T-helper 17 cell (primary cell): ENCODE results near the gene NUDT4. TPM values are rescaled to one million over a fixed set of nuclear protein-coding genes. Genes with fewer than 3 reads are reported as not detected.
A peak's percentile ranks its signal among the peaks of the same experiment; 100 is the strongest.
"Not testable (repeated sequence)": the region's sequence is repeated elsewhere in the genome, so short reads cannot be mapped to it uniquely, and the experiment has no call there.

Experiments
- ATAC-seq: fragments of 150-1000 bp; cut with Tn5 transposase; 2 replicates; pipeline ENCODE4 v1.10.0; 2021; ENCODE audit warnings: mild to moderate bottlenecking, moderate library complexity
- DNase-seq, 3 donors: peaks; one replicate each; pipeline versions ENCODE4 v3.0.0 to v3.0.0-alpha.2; 2020 to 2021
- H3K9me3 ChIP-seq: one replicate; pipeline ENCODE4 v1.7.0; 2013; ENCODE audit warnings: low read length, mild to moderate bottlenecking; ENCODE audit not compliant: control insufficient read depth, poor library complexity, severe bottlenecking
- H3K27ac Mint-ChIP-seq: one replicate; pipeline ENCODE4 v1.8.0; 2022; ENCODE audit warnings: mild to moderate bottlenecking, moderate library complexity, mixed read lengths
- H3K27me3 Mint-ChIP-seq: one replicate; pipeline ENCODE4 v1.8.0; 2022; ENCODE audit warnings: mixed read lengths
- H3K36me3 Mint-ChIP-seq: one replicate; pipeline ENCODE4 v1.8.0; 2022; ENCODE audit warnings: low read depth, mixed read lengths
- H3K4me1 Mint-ChIP-seq: one replicate; pipeline ENCODE4 v1.8.0; 2022; ENCODE audit warnings: mild to moderate bottlenecking, mixed read lengths
- H3K4me3 Mint-ChIP-seq: one replicate; pipeline ENCODE4 v1.8.0; 2022; ENCODE audit warnings: mild to moderate bottlenecking, moderate library complexity, mixed read lengths
- total RNA-seq, 4 donors: library from RNA in 2 of 4; stranded (reverse) in 2 of 4; gene quantifications; one replicate each; pipeline ENCODE4 v1.2.3 and lab custom pipeline; 2022 to 2026

NUDT4 gene
- total RNA-seq, 2 donors from 2014 or later: 60.4 to 78.8 TPM

DNA sequence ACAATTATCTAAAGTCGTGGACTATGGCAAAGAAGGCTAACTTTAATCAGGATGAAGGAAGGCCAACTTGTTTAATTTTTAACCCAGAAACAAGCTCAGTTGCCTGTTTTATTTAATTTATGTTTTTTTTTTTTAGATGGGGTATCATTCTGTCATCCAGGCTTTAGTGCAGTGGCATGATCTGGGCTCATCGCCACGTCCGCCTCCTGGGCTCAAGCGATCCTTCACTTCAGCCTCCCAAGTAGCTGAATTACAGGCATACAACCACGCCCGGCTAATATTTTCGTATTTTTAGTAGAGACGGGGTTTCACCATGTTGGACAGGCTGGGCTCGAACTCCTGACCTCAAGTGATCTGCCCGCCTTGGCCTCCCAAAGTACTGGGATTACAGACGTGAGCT lies 19.7 kb downstream of the NUDT4 start:
- H3K4me3 Mint-ChIP-seq: no peak overlapping the region
- no peaks in the 10 kb centered on the region for H3K4me1 Mint-ChIP-seq
- H3K36me3 Mint-ChIP-seq: no peaks in the 10 kb centered on the region

DNA sequence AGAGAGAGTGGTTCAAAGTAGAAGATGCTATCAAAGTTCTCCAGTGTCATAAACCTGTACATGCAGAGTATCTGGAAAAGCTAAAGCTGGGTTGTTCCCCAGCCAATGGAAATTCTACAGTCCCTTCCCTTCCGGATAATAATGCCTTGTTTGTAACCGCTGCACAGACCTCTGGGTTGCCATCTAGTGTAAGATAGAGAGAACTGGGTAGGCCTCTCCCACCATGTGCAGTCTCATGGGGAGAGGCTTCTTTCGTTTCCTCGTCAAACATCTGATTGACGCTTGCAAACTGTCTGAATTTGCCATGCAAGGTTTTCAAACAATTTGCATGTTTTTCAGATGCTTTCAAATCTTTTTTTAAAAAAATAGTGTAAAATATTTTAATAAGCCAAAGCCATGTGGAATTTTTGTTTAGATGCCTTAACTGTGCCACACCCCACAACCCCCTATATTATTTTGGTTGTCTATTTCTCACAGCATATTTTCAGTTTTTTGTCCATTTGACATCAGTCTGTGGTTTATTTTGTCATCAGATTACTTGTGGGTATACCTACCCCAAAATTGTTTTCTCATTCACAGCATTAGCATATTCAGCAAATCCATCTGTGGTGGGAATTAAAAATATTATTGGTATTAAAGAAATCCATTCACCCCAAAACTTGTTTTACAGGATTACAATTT lies 21.6 kb downstream of the NUDT4 start:
- H3K36me3 Mint-ChIP-seq, H3K27ac Mint-ChIP-seq, H3K27me3 Mint-ChIP-seq, H3K4me1 Mint-ChIP-seq, H3K4me3 Mint-ChIP-seq, H3K9me3 ChIP-seq, DNase-seq: not testable (repeated sequence)
- ATAC-seq: peak; percentile 99

More for the DNA sequence above, 19.7 kb downstream of the NUDT4 start:
- H3K9me3 ChIP-seq: no peaks in the 10 kb centered on the region
- ATAC-seq: no peak
- DNase-seq: no peak
- Mint-ChIP-seq H3K27ac (no peak overlapping the region), H3K27me3 (no peaks in the 10 kb centered on the region)

DNA sequence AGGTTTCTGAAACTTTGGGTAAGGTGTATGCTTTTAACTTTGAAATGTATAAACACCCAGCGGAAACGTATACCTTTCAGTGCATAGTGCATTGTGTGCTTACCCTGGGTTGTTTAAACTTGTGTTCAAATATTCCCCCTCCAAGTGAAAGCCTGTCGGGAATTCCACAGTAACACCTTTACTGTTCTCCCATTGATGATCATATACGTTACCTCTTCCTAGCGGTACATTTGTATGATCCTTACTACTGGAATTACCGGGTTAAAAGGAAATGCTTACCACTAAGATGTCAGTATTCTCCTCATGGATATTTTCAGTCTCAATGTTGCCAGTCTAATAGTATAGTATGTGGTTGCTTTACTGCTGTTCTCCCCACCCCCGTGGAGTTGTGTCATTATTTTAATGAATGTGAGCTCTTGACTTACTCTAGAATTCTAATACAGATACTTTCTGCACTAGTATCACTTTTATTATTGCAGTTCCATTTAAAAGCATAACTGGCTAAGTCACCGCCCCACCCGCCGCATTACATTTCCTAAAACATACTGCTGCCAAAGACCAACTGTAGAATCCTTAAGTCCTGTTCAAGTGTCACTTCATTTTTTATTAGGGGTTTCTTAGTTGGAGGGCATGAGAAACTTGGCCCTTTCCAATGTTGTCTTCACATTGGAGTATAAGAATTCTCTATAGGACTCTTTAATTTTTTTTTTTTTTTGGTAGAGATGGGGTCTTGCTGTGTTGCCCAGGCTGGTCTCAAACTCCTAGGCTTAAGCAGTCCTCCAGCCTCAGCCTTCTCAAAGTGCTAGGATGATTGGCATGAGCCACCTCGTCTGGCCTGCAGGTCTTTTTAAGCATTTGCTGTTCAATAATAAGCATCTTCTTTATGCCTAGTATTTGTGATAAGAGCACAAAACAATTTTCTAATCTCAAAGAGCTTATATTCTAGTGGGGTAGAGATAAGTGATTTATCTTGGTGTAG lies 24.9 kb downstream of the NUDT4 start:
- H3K4me3 Mint-ChIP-seq: peak overlapping the region; percentile 19
- H3K27me3 Mint-ChIP-seq: no peaks in the 10 kb centered on the region
- no peaks in the 10 kb centered on the region for H3K9me3 ChIP-seq
- H3K36me3 Mint-ChIP-seq: no peaks in the 10 kb centered on the region
- no peak for DNase-seq
- H3K27ac Mint-ChIP-seq: peak overlapping the region; percentile 34
- ATAC-seq: no peak
- peaks cover 2% of the 10 kb centered on the region for H3K4me1 Mint-ChIP-seq

DNA sequence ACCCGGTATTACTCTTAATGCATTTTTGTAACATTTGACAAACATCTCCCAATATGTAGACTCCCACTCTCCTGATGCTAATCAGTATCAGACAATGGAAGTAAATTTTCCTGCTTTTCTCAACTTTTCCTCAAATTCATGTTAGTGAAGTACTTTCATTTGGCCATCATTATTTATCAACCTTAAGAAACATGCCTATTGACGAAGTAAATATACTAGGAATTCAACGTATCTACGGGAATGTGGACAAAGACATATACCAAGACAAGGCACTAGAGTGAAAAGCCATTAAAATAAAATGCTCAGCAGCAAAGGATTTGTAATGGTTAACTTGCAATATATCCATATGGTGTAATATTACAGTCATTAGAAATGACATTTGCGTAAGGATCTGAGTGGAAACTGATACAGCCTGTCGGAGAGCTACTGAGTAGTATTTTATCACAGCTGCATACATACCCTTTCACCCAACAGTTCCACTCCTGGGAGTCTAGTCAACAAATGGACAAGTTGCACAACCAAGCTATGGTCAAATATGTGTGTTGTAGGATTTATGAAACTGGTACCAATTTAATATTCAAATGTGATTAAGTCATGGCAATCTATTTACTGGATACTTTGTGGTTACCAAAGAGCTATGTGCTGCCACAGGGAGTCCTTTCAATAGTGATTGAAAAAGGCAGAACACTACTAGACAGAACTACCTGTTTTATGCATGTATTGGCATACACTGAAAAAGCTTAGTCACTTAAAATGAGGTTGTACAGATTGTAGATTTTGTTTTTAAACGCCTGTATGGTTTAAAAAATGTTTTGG lies 26.5 kb downstream of the NUDT4 start:
- DNase-seq (no peak), ATAC-seq (no peak)
- Mint-ChIP-seq H3K36me3 (no peaks in the 10 kb centered on the region), H3K4me3 (no peak overlapping the region), H3K4me1 (peaks cover 2% of the 10 kb centered on the region), H3K27me3 (no peaks in the 10 kb centered on the region), H3K27ac (peak overlapping the region; percentile 34)
- no peaks in the 10 kb centered on the region for H3K9me3 ChIP-seq

DNA sequence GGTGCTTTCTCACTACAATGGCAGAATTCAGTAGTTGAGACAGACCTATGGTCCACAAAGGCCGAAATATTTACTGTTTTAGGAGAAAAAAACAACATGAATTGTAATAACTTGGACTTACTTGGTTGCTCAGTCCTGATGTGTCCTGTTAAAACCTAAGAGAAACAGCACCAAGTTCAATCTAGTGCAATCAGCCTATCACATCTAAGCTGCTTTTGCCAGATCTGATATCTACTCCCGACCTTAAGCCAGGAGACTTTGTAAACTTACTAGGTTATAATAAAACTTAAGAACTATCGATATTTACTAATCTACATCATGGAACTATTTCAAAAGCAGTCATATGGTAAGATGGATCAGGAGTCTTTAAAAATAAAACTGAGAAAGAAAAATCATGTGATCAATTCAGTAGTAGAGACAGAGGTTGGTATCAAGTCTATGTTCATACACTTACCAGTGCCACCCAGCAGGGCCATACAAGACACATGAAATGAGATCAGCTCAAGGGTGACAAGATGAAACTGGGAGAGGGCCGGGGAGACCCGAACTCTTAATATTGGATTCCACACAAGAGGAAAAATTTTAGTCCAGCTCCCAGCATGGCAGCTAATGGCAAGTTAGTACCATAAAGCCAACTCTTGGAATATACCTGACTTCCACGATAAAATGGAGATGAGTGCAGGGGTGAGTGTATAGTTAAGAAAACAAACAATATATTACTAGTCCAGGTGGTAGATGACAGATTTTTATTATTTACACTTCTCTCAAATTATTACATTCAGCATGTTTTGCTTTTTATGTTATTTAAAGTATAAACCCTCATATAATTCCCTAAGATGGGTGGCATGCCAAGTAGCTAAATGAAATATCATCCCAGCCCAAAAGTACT lies 27.5 kb downstream of the NUDT4 start:
- no peak for DNase-seq
- ATAC-seq: no peak
- Mint-ChIP-seq H3K4me1 (peaks cover 2% of the 10 kb centered on the region), H3K4me3 (peak overlapping the region; percentile 9), H3K27me3 (no peaks in the 10 kb centered on the region), H3K36me3 (no peaks in the 10 kb centered on the region), H3K27ac (peak overlapping the region; percentile 54)
- H3K9me3 ChIP-seq: no peaks in the 10 kb centered on the region

DNA sequence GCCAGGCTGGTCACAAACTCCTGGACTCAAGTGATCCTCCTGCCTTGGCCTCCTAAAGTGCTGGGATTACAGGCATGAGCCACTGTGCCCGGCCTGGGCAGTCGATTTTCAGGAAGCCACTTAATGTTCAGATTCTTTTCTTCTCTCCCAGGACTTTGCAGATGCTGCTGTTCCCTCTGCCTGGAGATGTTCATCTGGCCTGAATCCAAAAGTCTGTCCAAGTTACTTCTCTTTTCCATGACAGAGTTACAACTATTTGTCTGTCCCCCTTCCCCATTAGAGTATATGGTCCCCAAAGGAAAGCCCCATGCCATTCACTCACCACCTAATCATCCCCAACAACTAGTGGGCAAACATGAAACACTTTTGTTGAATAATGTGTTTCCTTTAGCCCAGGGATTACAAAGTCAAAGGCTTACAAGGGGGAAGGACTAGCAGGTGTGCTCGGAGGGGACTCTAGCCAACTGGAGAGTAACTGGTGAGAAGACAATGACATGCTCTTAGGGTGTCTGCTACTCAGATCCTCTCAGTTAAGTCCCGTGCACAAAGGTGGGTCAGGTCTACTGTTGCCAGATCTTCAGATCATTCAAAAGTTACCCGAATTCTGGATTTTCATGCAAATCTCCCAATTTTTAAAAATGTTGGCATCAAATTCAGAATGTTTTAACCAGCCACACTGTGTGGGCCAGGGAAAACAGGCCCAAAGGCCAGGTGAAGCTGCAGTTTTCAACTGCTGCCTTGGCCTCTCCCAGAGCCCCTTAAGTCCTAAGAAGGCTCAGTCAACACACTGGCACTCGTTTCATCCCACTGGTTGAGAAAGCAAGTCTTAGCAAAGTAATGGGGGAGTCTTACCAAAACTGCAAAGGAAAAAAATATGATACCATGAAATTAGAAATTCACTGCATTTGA lies 29.6 kb downstream of the NUDT4 start:
- H3K9me3 ChIP-seq: no peaks in the 10 kb centered on the region
- ATAC-seq (peak; percentile 18), DNase-seq (no peak)
- Mint-ChIP-seq H3K27ac (peak overlapping the region; percentile 84), H3K36me3 (no peaks in the 10 kb centered on the region), H3K4me1 (peaks cover 10% of the 10 kb centered on the region), H3K4me3 (no peak overlapping the region), H3K27me3 (no peaks in the 10 kb centered on the region)

DNA sequence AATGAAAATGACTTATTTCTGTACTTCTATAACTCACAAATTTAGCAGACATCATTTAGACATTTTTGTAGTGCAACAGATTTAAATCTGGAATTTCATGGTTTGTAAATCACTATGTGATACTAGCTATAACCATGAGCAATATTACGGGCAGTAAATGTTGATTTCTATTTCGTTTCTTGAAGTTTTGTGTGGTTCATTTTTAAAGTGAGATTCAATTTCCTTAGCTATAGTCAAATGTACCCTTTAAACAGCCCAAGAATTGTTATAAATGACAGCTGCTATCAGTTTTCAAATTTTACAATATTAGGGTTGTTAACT lies 30.2 kb downstream of the NUDT4 start:
- H3K4me3 Mint-ChIP-seq: no peak overlapping the region
- no peaks in the 10 kb centered on the region for H3K27me3 Mint-ChIP-seq
- ATAC-seq (no peak), DNase-seq (no peak)
- peaks cover 15% of the 10 kb centered on the region for H3K4me1 Mint-ChIP-seq
- H3K27ac Mint-ChIP-seq: peak overlapping the region; percentile 84
- no peaks in the 10 kb centered on the region for H3K9me3 ChIP-seq
- H3K36me3 Mint-ChIP-seq: no peaks in the 10 kb centered on the region

DNA sequence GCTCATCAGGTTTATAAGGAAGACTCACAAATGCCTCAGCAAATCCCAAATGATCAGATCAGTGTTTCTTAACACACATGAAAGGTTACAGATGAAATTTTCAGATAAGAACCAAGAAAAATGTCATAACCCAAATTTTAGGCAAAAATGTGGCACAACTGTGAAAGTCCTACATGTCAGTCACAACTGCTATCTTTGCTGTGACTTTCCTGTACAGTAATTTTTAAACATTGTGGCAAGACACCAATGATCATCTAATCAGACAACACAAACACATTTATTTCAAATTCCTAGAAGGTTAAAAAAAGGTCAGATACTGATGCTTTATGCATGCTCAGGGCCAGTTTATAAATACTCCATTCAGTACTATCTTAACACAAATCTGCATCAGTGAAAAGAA lies 31.1 kb downstream of the NUDT4 start:
- H3K4me1 Mint-ChIP-seq: peaks cover 23% of the 10 kb centered on the region
- ATAC-seq (no peak), DNase-seq (no peak)
- no peaks in the 10 kb centered on the region for H3K9me3 ChIP-seq
- H3K36me3 Mint-ChIP-seq: no peaks in the 10 kb centered on the region
- no peak overlapping the region for H3K4me3 Mint-ChIP-seq
- H3K27ac Mint-ChIP-seq: peak overlapping the region; percentile 84
- no peaks in the 10 kb centered on the region for H3K27me3 Mint-ChIP-seq

DNA sequence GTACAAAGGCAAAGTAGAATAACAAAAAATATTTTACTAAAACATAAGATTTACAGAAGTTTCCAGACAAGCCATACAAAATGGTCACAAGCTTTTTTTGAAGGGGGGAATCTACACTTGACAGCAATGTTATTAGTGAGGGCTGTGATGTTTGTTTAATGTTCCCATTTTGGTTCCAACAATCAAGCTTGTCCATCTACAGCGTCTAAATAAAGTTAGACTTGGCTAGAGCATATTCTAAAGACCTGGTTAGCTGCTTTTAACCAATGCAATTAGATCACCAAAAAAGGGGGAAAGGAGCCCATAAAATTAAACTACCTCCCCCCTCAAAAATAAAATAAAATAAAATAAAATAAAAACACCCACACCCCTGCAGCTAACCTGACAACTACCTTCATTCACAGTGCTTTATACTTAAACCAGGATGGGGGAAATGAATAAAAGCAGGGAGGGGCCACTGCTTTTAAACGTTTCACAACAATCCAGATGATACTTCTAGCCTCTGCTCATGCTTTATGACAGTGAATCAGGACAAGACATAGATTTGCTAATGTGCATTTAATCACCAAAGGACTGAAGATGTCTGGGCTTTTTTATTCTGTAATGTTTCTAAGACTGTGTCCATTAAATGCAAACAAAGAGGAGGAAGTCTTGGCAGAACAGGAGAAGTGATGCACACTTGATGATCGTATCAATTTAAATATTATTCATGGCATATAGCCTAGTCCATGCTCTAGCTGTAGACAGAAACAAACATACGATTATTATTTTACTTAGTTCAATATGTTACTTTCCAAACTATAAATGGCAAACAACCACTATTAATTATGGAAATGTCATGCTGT lies 31.8 kb downstream of the NUDT4 start:
- not testable (repeated sequence) for H3K36me3 Mint-ChIP-seq, DNase-seq, H3K9me3 ChIP-seq, ATAC-seq, H3K4me3 Mint-ChIP-seq, H3K27me3 Mint-ChIP-seq
- Mint-ChIP-seq H3K4me1 (peaks cover 26% of the 10 kb centered on the region), H3K27ac (peak overlapping the region; percentile 84)

DNA sequence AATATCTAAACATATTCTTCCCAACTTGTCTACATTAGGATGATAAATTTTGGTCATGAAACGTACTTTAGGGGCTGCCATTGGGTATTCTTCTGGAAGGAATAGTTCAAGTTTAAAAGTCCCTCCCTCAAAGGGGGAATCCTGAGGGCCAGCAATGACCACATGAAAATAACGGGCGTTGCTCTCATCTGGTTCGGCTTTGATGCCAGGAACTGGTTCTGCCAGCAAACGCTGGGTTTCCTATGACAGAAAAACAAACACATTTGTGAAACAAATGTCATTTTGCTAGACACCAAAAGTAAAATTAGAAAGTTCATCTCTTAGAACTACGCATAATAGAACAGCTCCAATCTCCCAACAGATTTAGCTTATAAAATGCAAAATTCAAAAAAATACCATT lies 33.3 kb downstream of the NUDT4 start:
- not testable (repeated sequence) for H3K9me3 ChIP-seq, H3K36me3 Mint-ChIP-seq, ATAC-seq, H3K4me3 Mint-ChIP-seq, H3K27me3 Mint-ChIP-seq, DNase-seq
- Mint-ChIP-seq H3K27ac (peak overlapping the region; percentile 19), H3K4me1 (peaks cover 38% of the 10 kb centered on the region)

DNA sequence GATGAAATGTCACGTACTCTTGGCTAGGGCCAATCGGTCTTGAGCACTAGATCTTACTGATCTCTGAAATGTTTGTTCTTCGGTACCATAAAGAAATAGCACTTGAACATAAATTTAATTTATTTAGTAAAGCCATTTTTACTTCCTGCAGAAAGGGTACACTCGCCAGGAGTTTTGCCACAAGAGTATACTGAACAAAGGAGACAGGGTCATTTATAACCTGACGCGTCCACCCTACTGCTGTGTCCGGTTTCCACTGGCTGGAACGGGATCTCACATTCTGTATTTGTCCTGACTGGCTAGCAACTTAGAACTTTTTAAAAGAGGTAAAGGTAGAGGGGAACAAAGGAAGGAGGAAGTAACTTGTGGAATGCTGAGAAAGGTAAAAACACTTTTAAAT lies 34.7 kb downstream of the NUDT4 start:
- H3K36me3 Mint-ChIP-seq, H3K9me3 ChIP-seq, H3K27me3 Mint-ChIP-seq, H3K4me3 Mint-ChIP-seq, ATAC-seq, DNase-seq: not testable (repeated sequence)
- Mint-ChIP-seq H3K27ac (peak overlapping the region; percentile 19), H3K4me1 (peaks cover 47% of the 10 kb centered on the region)
